Transverse colon (tissue), 4 donors: Measurements from ENCODE around the gene ACSL1.
"Not testable (repeated sequence)": the region's sequence is repeated elsewhere in the genome, so short reads cannot be mapped to it uniquely, and the experiment has no call there.

Source experiments
- CTCF ChIP-seq, 5 experiments: fragments of 200-600 bp in 3 of 5; fragments of 450-650 bp in 2 of 5; sonication (generic) in 3 of 5; IDR thresholded peaks; 1 replicate in 2 of 5; 2 replicates in 3 of 5; pipeline ENCODE4 v1.5.1; 2016 to 2017; ENCODE audit warnings: antibody characterized with exemption in 5 of 5, inconsistent platforms in 3 of 5, mild to moderate bottlenecking in 2 of 5, moderate library complexity in 1 of 5
- EP300 ChIP-seq: sonication (generic); formaldehyde crosslinking; IDR thresholded peaks from one replicate; pipeline ENCODE4 v1.6.1; 2017; ENCODE audit warnings: antibody characterized with exemption, low read depth
- POLR2A ChIP-seq: fragments of 450-650 bp; IDR thresholded peaks from one replicate; pipeline ENCODE4 v1.6.1; 2016; ENCODE audit warnings: antibody characterized with exemption, mild to moderate bottlenecking, moderate library complexity
- POLR2AphosphoS5 ChIP-seq, 3 donors: sonication (generic); formaldehyde crosslinking; IDR thresholded peaks; one replicate each; pipeline ENCODE4 v1.6.1; 2016; ENCODE audit warnings: antibody characterized with exemption in 3 of 3

GRCh38 chr4:184779160-184779559, 46.6 kb downstream of the ACSL1 start:
- TF ChIP-seq CTCF (IDR thresholded peaks at IDR 0.05); POLR2A; POLR2AphosphoS5 (IDR thresholded peaks at IDR 0.05); EP300: not testable (repeated sequence)
